ENCODE data around the gene ECM2. TPM values are rescaled to one million over a fixed set of nuclear protein-coding genes. Genes with fewer than 3 reads are reported as not detected.

The ECM2 gene
- total RNA-seq, 6 experiments from 2014 or later: 0.14 to 0.46 (median 0.33) TPM

DNA sequence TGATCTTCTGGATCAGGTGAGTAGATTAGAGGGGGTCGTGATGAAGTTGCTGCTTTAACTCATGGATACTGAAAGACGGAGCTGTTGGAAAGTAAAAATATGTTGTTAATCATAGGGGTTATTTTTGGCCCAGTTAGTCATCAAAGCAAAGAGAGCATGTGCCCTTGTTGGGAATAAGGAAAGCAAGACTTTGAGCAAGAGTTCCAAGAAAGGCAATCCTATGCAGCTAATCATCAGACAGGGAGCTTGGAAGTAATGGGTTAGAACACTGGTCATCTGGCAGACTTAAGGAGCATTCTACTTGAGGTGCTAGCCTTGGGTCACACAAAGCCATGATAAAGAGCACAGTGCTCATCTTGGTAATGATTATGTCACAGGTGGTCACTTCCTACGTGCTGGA lies 71.8 kb downstream of the ECM2 start:
- H3K27ac Mint-ChIP-seq: peak overlapping the region; percentile 92
- H3K36me3 Mint-ChIP-seq (ENCODE audit: low read depth): no peaks in the 10 kb centered on the region

DNA sequence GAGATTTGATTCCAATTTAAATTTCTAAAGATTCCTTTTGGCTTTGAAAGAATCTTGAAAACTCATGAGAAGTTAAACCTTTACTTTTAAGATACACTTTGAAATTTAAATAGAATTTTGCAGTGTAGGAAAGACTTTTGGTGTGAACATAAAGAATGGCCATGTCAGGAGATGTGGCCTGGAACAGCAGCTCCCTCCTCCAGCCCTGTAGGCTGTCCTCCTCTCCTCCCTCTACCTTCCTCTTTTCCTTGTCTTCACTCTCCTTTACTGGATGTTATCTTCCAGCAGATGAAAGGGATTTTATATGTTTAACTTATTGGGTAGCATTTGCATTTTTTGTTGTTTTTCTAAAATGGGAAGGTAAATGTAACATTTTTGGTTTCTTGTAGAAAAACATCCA lies 72.4 kb downstream of the ECM2 start:
- Mint-ChIP-seq H3K4me3 (peak overlapping the region; percentile 79), H3K27me3 (ENCODE audit: insufficient read depth) (no peaks in the 10 kb centered on the region; the same call in none of the 2 replicates), H3K27ac (peak overlapping the region; percentile 92), H3K36me3 (ENCODE audit: low read depth) (no peaks in the 10 kb centered on the region), H3K4me1 (ENCODE audit: low read depth) (peaks cover 57% of the 10 kb centered on the region), H3K9me3 (no peaks in the 10 kb centered on the region)
- no peak for TF ChIP-seq CTCF (IDR thresholded peaks at IDR 0.05)
- DNase-seq: no peak

More for the DNA sequence above, 71.8 kb downstream of the ECM2 start:
- DNase-seq: peak; percentile 95
- no peak for TF ChIP-seq CTCF (IDR thresholded peaks at IDR 0.05)
- H3K4me1 Mint-ChIP-seq (ENCODE audit: low read depth): peaks cover 63% of the 10 kb centered on the region
- peak overlapping the region; percentile 79 for H3K4me3 Mint-ChIP-seq
- H3K9me3 Mint-ChIP-seq: no peaks in the 10 kb centered on the region
- no peaks in the 10 kb centered on the region; the same call in none of the 2 replicates for H3K27me3 Mint-ChIP-seq (ENCODE audit: insufficient read depth)

GRCh38 chr9:92457576-92457975 lies 78.2 kb downstream of the ECM2 start:
- TF ChIP-seq CTCF (IDR thresholded peaks at IDR 0.05): no peak
- no peak for DNase-seq
- no peak overlapping the region for H3K27ac Mint-ChIP-seq
- H3K27me3 Mint-ChIP-seq (ENCODE audit: insufficient read depth): no peaks in the 10 kb centered on the region; the same call in none of the 2 replicates
- no peaks in the 10 kb centered on the region for H3K36me3 Mint-ChIP-seq (ENCODE audit: low read depth)
- H3K9me3 Mint-ChIP-seq: no peaks in the 10 kb centered on the region
- peaks cover 4% of the 10 kb centered on the region for H3K4me1 Mint-ChIP-seq (ENCODE audit: low read depth)
- no peak overlapping the region for H3K4me3 Mint-ChIP-seq

DNA sequence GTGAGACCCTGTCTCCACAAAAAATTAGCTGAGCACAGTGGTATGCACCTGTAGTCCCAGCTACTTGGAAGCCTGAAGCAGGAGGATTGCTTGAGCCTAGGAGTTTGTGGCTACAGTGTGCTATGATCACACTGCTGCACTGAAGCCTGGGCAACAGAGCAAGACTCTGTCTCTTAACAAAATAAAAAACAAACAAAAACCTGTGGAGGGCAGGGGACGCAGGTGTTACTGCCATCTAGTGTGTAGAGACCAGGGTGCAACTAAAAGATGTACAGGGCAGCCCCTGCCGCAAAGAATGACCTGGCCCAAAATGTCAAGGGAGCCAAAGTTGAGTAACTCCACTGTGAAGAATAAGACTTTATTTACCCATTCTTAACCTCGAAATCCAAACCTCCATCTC lies 80.6 kb downstream of the ECM2 start:
- no peaks in the 10 kb centered on the region; the same call in 1 of the 2 replicates for H3K27me3 Mint-ChIP-seq (ENCODE audit: insufficient read depth)

DNA sequence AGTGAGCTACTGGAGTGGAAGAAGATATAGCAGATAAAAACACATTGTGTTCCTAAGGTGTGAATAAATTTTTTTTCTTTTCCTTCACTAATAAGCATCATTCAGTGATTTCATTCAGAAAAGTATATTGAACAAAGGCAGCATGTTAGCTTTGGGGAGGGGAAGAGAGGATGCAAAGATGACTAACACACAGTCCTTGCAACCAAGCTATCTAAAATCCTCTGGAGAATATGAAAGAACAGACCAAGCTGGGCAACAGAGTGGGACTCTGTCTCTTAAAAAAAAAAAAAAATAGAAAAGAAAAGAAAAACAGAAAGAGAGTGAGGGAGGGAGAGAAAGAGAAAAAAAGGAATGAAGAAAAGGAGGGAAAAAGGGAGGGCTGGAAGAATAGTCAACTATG lies 89.3 kb downstream of the ECM2 start:
- H3K36me3 Mint-ChIP-seq (ENCODE audit: low read depth): no peaks in the 10 kb centered on the region
- no peak overlapping the region for H3K27ac Mint-ChIP-seq
- no peak for DNase-seq

More for the DNA sequence above, 80.6 kb downstream of the ECM2 start:
- peak; percentile 51 for TF ChIP-seq CTCF (IDR thresholded peaks at IDR 0.05)
- DNase-seq: no peak
- Mint-ChIP-seq H3K4me1 (ENCODE audit: low read depth) (no peaks in the 10 kb centered on the region), H3K36me3 (ENCODE audit: low read depth) (no peaks in the 10 kb centered on the region), H3K9me3 (no peaks in the 10 kb centered on the region), H3K4me3 (no peak overlapping the region), H3K27ac (no peak overlapping the region)

More for the DNA sequence above, 89.3 kb downstream of the ECM2 start:
- peaks cover 8% of the 10 kb centered on the region; the same call in 1 of the 2 replicates for H3K4me1 Mint-ChIP-seq (ENCODE audit: low read depth)
- H3K4me3 Mint-ChIP-seq: no peak overlapping the region
- TF ChIP-seq CTCF (IDR thresholded peaks at IDR 0.05): no peak
- H3K9me3 Mint-ChIP-seq: no peaks in the 10 kb centered on the region
- H3K27me3 Mint-ChIP-seq (ENCODE audit: insufficient read depth): peaks cover 5% of the 10 kb centered on the region

Small RNAs within 50 kb of the gene (microRNA-seq; reads per million reads assigned to microRNA genes)
- not detected for gene MIR4670

Other genes starting within 250 kb of the ECM2 start
- 100 to 1,000 TPM; 155 to 179 (median 171) TPM for gene IARS1, start 242.3 kb downstream of the ECM2 start, total RNA-seq (2021; fragmentation: NEBNext Ultra II Directional; extraction: Animal tissue kit (Norgen Biotek cat#: 25700))
- gene NOL8, start 210.6 kb downstream of the ECM2 start, total RNA-seq (2021; fragmentation: NEBNext Ultra II Directional; extraction: Animal tissue kit (Norgen Biotek cat#: 25700)): 10 to 100 TPM; 24.3 to 33.5 (median 27.7) TPM
- gene CENPP, start 210.0 kb downstream of the ECM2 start, total RNA-seq (2021; fragmentation: NEBNext Ultra II Directional; extraction: Animal tissue kit (Norgen Biotek cat#: 25700)): 1 to 10 TPM; 3.0 to 7.0 (median 6.0) TPM
- gene OGN, start 131.4 kb downstream of the ECM2 start, total RNA-seq (2021; fragmentation: NEBNext Ultra II Directional; extraction: Animal tissue kit (Norgen Biotek cat#: 25700)): under 1 TPM in 1 of 6 experiments, not detected in 5; 0.12 TPM
- gene OMD, start 111.5 kb downstream of the ECM2 start, total RNA-seq (2021; fragmentation: NEBNext Ultra II Directional; extraction: Animal tissue kit (Norgen Biotek cat#: 25700)): not detected
- 1 to 10 TPM; 4.0 to 6.7 (median 4.6) TPM for gene ASPN, start 53.5 kb downstream of the ECM2 start, total RNA-seq (2021; fragmentation: NEBNext Ultra II Directional; extraction: Animal tissue kit (Norgen Biotek cat#: 25700))
- 10 to 100 TPM; 10.0 to 14.0 (median 12.5) TPM for gene IPPK, start 134.1 kb upstream of the ECM2 start, total RNA-seq (2021; fragmentation: NEBNext Ultra II Directional; extraction: Animal tissue kit (Norgen Biotek cat#: 25700))
- gene BICD2, start 228.8 kb upstream of the ECM2 start, total RNA-seq (2021; fragmentation: NEBNext Ultra II Directional; extraction: Animal tissue kit (Norgen Biotek cat#: 25700)): 10 to 100 TPM; 32.4 to 38.6 (median 36.1) TPM